ENCODE data around the gene MROH2B. TPM values are rescaled to one million over a fixed set of nuclear protein-coding genes. Genes with fewer than 3 reads are reported as not detected.

MROH2B gene
- not detected in 2 replicates for total RNA-seq (2014; rRNA removed; shearing (Covaris generic))

- DNase-seq (ENCODE audit: low read depth) = no peak
These were observed at the start of gene MROH2B for GRCh38 chr5:41071242-41071641. TSS of gene MROH2B (minus strand) at chr5:41071342. CDS start at chr5:41070852, 490 bp downstream.

- DNase-seq (ENCODE audit: low read depth) = no peak
These were observed 49.5 kb upstream of the MROH2B start for GRCh38 chr5:41120600-41120999.

GRCh38 chr5:41118177-41118576 lies 47.0 kb upstream of the MROH2B start:
- no peak for DNase-seq (ENCODE audit: low read depth)

DNA sequence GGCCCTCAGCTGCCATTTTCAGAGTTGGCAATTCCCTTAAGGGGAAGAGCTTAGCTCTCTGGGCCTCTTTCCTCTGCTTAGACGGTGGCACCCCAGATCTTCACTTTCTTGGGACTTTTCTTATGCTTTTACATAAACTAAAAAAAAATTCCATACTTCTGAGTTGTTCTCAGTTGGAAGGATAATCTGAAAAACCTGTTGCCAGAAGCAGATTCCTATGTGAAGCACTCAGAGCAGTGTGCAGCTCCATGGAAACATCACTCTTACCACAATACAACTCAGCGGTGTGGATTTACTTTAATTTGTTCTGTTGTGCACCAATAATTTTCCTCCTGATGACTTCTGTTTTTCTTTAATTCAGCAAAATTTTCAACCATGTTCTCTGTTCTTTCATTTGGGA lies 44.1 kb upstream of the MROH2B start:
- no peak for DNase-seq (ENCODE audit: low read depth)

DNA sequence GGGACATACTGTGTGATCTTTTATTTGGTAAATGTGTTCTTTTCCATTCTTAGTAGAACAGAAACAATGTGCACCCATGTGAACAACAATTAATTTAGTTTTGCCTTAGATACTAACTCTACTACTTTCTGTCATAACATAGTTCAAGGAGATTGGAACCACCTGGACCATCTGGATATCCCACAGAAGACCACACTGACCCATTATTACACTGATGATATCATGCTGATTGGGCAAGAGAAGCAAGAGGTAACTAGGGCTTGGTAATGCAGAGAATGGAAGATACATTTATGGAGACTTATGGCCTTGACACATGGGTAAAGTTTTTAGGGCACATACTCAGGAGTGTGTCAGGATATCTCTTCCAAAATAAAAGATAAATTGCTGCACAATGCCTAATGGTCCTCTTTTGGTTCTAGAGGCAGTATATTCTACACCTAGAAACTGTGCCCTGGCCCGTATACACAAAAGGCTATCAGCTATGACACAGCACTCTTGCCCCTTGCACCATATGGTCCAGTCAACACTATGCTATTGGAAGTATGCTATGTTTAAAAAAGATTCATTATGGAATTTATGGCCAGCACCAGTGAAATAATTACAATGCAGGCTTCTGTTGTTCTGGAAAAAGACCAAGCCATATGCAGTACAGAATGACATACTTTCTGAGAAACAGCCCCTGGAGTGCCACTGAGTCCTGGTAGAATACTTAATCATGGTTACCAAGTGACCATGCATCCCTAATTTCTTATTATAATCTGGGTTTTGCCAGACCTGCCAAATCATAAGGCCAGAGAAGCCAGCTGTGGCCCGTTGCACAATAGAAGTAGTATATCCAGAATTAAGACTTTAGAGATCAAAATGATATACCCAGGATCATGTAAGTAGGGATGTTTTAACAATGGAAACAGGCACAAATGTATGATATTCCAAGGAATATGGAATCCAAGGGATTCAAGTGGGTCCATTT lies 41.6 kb upstream of the MROH2B start:
- no peak for DNase-seq (ENCODE audit: low read depth)

GRCh38 chr5:41109186-41109585 lies 38.0 kb upstream of the MROH2B start:
- DNase-seq (ENCODE audit: low read depth) = no peak

- DNase-seq (ENCODE audit: low read depth) = no peak
These were observed 31.2 kb upstream of the MROH2B start for GRCh38 chr5:41102341-41102740.

- no peak for DNase-seq (ENCODE audit: low read depth)
These were observed 26.5 kb upstream of the MROH2B start for GRCh38 chr5:41097642-41098041.

DNA sequence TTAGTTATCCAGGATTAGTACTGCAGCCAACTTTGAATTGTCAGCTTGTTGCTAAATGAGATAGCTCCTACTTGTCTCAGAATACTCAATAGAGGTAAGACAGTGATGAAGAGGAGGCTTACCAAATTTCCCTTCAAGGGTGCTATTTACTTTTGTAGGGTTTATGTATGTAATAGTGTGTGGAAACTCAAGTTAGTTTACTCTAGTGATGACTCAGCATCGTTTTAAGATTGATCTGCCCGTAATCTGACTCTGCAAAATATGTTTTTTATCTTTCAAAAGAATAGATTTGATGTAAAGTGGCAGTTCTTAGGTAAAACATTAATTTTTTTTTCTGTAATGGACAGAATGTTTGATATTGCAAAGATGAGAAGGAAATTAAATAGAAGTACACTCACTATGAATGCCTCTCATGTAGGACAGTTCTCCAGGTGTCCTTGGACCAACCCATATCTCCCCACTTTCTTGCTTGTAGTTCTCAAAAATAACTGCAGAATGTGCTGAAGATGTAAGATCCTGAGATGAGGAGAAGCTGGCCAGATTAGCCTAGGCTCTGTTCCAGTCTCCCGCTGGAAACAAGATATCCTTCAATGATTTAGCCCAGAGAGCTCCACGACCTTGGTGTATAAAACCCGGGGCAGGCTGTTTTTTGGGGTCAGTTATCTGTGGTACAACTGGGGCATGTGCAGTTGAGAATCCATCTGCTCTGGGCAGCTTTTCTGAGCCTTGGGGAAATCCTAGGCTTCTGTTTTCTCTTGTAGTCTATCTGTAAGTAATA lies 24.4 kb upstream of the MROH2B start:
- DNase-seq (ENCODE audit: low read depth) = no peak

DNA sequence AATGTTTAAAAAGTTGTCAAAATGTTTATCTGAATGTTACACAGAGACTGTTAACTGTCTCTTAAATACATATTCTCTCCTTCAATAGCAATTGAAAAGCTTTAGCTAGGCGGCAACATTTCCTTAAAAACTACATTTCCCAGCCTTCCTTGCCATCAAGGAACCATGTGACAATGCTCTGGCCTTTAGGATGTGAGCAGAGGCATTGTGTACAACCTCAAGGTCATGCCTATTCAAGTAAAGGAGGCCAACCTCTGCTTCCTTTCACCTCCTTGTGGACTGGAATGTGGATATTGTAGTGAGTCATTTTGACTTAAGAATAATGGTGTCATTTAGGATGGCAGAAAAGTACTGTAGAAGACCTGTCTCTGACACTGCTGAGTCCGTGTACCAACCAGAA lies 23.7 kb upstream of the MROH2B start:
- no peak for DNase-seq (ENCODE audit: low read depth)

- no peak for DNase-seq (ENCODE audit: low read depth)
These were observed 22.7 kb upstream of the MROH2B start for GRCh38 chr5:41093803-41094202.

- peak; percentile 6 for DNase-seq (ENCODE audit: low read depth)
These were observed 16.3 kb upstream of the MROH2B start for GRCh38 chr5:41087461-41087860.

GRCh38 chr5:41083306-41083705 lies 12.2 kb upstream of the MROH2B start:
- no peak for DNase-seq (ENCODE audit: low read depth)

GRCh38 chr5:41071975-41072374 lies 833 bp upstream of the MROH2B start:
- peak; percentile 23 for DNase-seq (ENCODE audit: low read depth)

- peak; percentile 3 for DNase-seq (ENCODE audit: low read depth)
These were observed 3.2 kb downstream of the MROH2B start for GRCh38 chr5:41067714-41068568.

DNA sequence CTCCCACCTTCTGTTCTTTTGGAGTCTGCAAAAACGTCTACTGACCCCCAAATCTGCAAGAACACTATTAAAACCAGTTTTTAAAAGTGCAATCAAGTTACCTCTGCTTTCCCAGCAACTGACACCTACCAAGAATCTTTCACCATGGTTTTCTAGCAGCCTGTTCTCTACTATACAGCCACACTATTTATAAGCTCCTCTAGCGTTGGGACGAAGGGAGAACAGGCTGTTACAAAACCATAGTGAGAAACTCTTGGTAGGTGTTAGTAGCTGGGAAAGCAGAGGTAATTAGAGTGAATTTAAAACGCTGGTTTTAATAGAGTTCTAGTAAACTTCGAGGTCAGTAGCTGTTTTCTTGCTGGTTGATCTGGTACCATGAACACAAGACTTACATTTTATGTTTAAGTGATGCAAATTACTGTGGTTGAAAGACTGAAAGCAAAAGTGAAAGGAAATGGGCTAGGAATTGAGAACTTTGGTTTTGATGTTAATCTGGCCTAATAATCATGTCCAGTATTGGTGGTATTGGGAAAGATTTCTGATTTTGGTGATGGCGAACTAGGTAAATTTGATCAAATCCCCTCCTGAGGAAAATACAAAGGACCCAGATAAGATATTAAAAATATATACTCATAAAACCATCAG lies 5.3 kb downstream of the MROH2B start:
- DNase-seq (ENCODE audit: low read depth) = peak; percentile 2

- DNase-seq (ENCODE audit: low read depth) = no peak
These were observed 13.2 kb downstream of the MROH2B start for GRCh38 chr5:41057940-41058339.

DNA sequence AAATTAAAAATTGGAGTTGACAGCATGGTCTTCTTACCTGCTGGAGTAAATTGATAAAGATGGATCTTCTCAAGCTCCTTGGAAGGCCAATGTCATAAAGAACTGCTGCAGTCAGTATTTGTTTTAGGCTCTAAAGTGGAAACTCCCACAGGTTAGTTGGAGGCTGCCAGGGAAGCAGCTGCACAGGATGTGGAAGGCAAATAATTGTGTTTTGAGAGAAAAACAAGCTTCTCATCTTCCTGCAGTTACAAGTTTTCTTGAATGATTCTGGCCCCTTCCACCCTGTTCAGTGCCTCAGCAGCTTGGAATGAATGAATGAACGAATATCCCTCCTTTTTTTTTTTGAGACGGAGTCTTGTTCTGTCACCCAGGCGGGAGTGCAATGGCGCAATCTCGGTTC lies 13.9 kb downstream of the MROH2B start:
- no peak for DNase-seq (ENCODE audit: low read depth)

- DNase-seq (ENCODE audit: low read depth) = no peak
These were observed 22.2 kb downstream of the MROH2B start for GRCh38 chr5:41048986-41049385.

DNA sequence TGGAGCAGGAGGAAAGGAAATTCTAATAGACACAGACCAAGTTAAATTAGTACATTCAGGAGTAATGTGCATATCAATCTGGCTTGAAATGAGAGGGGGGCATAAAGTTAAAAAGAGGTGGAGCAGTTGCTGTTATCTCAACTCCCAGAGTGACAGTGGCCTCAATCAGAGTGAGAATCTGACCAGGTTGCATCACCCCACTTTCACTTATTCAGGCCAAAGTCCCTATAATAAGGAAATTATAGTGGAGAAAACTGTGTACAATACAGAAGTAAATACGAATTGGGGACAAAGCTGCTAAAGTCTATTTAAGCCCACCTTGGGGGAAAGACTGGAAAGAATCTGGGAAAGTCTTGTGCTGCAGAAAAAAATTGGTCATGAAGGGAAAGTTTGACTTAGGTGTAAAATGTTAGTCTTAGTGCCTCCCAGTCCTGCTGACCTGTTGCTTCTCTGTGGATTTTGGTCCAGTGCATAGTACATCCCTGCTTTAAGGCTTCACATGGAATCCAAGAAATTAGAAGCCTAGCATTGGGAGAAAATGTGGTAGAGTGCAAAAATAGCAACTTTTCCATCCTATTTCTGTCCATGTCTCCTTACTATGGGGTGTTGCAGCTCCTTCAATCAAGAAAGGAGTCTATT lies 27.9 kb downstream of the MROH2B start:
- no peak for DNase-seq (ENCODE audit: low read depth)

- no peak for DNase-seq (ENCODE audit: low read depth)
These were observed 38.2 kb downstream of the MROH2B start for GRCh38 chr5:41032973-41033372.

Data from RPMI7951 (cell line).